ENCODE measurements around the gene DENND5A. TPM values are rescaled to one million over a fixed set of nuclear protein-coding genes. Genes with fewer than 3 reads are reported as not detected.

DENND5A gene
- total and polyA plus RNA-seq, 2 of the 8 experiments (the other 6 are each of a cell fraction or from before 2014, with no cell fraction given), result 65.7 to 139 TPM

- H4K5ac ChIP-seq (ENCODE audit: insufficient read length, low read depth, low read length), result no peak overlapping the region
- no peak overlapping the region for H3K4ac ChIP-seq (replicated peaks; ENCODE audit: insufficient read length, low read depth, low read length)
- H3K9me3 ChIP-seq (ENCODE audit: insufficient read depth in 2 of 2, low read depth in 1 of 2, low read length in 1 of 2), result no peaks in the 10 kb centered on the region
- no peaks in the 10 kb centered on the region for H3K27me3 ChIP-seq (replicated peaks in 1 of 4; ENCODE audit: control insufficient read depth in 3 of 4, extremely low read depth in 1 of 4, insufficient read depth in 3 of 4, low read length in 3 of 4)
- H2BK20ac ChIP-seq (ENCODE audit: low read length), result no peak overlapping the region
- FAIRE-seq, result no peak
- H3K36me3 ChIP-seq (ENCODE audit: control insufficient read depth in 2 of 4, insufficient read depth in 4 of 4, low read length in 3 of 4), result no peaks in the 10 kb centered on the region; a peak in 1 of 8 replicates
- H3K23ac ChIP-seq (ENCODE audit: insufficient read length), result no peak overlapping the region
- no peak overlapping the region for H3K4me2 ChIP-seq (ENCODE audit: insufficient read depth in 1 of 2, low read depth in 2 of 2, low read length in 2 of 2)
- H2BK12ac ChIP-seq (ENCODE audit: low read depth, low read length), result no peak overlapping the region
- WGBS, 2 experiments (ENCODE audit: extremely low coverage in 1 of 2, insufficient coverage in 1 of 2, insufficient read length in 1 of 2, insufficient replicate concordance in 2 of 2, low coverage in 1 of 2, low lambda C conversion rate in 2 of 2, missing lambda C conversion rate in 1 of 2), result 97% methylated on average over 3 of the region's 3 CpGs; no CpG with 5 or more reads in 1 of the 2 experiments
- no peak overlapping the region for H2AK5ac ChIP-seq (ENCODE audit: low read depth, low read length)
- no peak overlapping the region for H2BK5ac ChIP-seq (ENCODE audit: low read depth, low read length)
- H3K56ac ChIP-seq (replicated peaks; ENCODE audit: insufficient read length, low read depth, low read length), result no peak overlapping the region
- H2AFZ ChIP-seq (ENCODE audit: low read length), result no peak overlapping the region
- no peak overlapping the region for H2BK15ac ChIP-seq (ENCODE audit: low read length)
- H2BK120ac ChIP-seq (replicated peaks; ENCODE audit: low read depth, low read length), result no peak overlapping the region
- no peak overlapping the region for H3K9ac ChIP-seq (replicated peaks in 1 of 4; ENCODE audit: extremely low read depth in 1 of 4, low read depth in 3 of 4, low read length in 3 of 4)
- POLR2A ChIA-PET (ENCODE audit: partially characterized antibody), result interaction anchor here (1.0 kb wide), 2 partner anchors 16 to 40 kb away, joined by 3 read pairs; no protein-coding TSS in a partner anchor
- H3K23me2 ChIP-seq (ENCODE audit: low read depth, low read length), result no peaks in the 10 kb centered on the region
- H4K91ac ChIP-seq (replicated peaks; ENCODE audit: insufficient read length, low read length), result no peak overlapping the region
- CTCF ChIA-PET (ENCODE audit: partially characterized antibody), result interaction anchor here (0.6 to 1.7 kb wide), 2 partner anchors 196 to 311 kb away, joined by 3 read pairs; no protein-coding TSS in a partner anchor
- no peak overlapping the region for H3K4me3 ChIP-seq (ENCODE audit: extremely low read depth in 1 of 4, insufficient read depth in 2 of 4, low read depth in 3 of 4, low read length in 4 of 4)
- H4K8ac ChIP-seq (ENCODE audit: extremely low read depth, insufficient read depth, low read length), result no peak overlapping the region
- peaks cover 3 to 80% of the 10 kb centered on the region in 2 experiments; a peak in 3 of 4 replicates for H3K79me2 ChIP-seq (ENCODE audit: control insufficient read depth in 1 of 2, insufficient read depth in 2 of 2, low read length in 2 of 2)
- DNase-seq (ENCODE audit: low read depth in 1 of 2, low spot score in 2 of 2), result no peak
- no peak overlapping the region for H3K18ac ChIP-seq (ENCODE audit: extremely low read depth, low read length)
- no peak overlapping the region for H3K27ac ChIP-seq (ENCODE audit: low read depth, low read length)
- H3K14ac ChIP-seq (ENCODE audit: insufficient read length), result no peak overlapping the region
- peaks cover 2% of the 10 kb centered on the region; the same call in 1 of the 2 replicates for H3K79me1 ChIP-seq (ENCODE audit: low read depth, low read length)
- H4K20me1 ChIP-seq (replicated peaks in 1 of 2; ENCODE audit: control insufficient read depth in 1 of 2, insufficient read depth in 2 of 2, low read length in 2 of 2), result peaks cover 0 to 14% of the 10 kb centered on the region in 2 experiments
- H3K4me1 ChIP-seq (replicated peaks in 1 of 4; ENCODE audit: control insufficient read depth in 3 of 4, insufficient read depth in 4 of 4, low read length in 3 of 4), result peaks cover 0 to 3% (median 0%) of the 10 kb centered on the region in 4 experiments; a peak in 2 of 7 replicates
- TF ChIP-seq HDAC6 (IDR thresholded peaks at IDR 0.05; ENCODE audit: low read depth, low read length) (no peak), SIN3A (conservative IDR thresholded peaks at IDR 0.05 in 1 of 2, IDR thresholded peaks at IDR 0.05 in 1 of 2; ENCODE audit: low read depth in 1 of 2, low read length in 2 of 2) (no peak), CTBP2 (IDR thresholded peaks at IDR 0.05; ENCODE audit: borderline replicate concordance, insufficient read depth, insufficient read length, low read length) (no peak), SP1 (IDR thresholded peaks at IDR 0.05; ENCODE audit: low read depth, low read length) (no peak), HDAC2 (IDR thresholded peaks at IDR 0.05; ENCODE audit: borderline replicate concordance in 1 of 2, low read depth in 2 of 2, low read length in 2 of 2) (no peak), KDM5A (IDR thresholded peaks at IDR 0.05; ENCODE audit: low read length) (no peak), JUND (IDR thresholded peaks at IDR 0.05; ENCODE audit: low read length) (no peak), CREB1 (IDR thresholded peaks at IDR 0.05) (no peak), TAF1 (IDR thresholded peaks at IDR 0.05; ENCODE audit: low read depth, low read length) (no peak), EP300 (IDR thresholded peaks at IDR 0.05; ENCODE audit: borderline replicate concordance in 1 of 2, low read depth in 2 of 2, low read length in 2 of 2) (no peak), PHF8 (conservative IDR thresholded peaks at IDR 0.05; ENCODE audit: low read depth, low read length) (no peak), SP2 (IDR thresholded peaks at IDR 0.05; ENCODE audit: low read length) (no peak), SP4 (IDR thresholded peaks at IDR 0.05; ENCODE audit: low read length) (no peak), NANOG (IDR thresholded peaks at IDR 0.05; ENCODE audit: insufficient read depth, low read depth, low read length, poor library complexity, severe bottlenecking) (no peak)
These were observed 53.8 kb downstream of the DENND5A start for GRCh38 chr11:9211322-9211721.

Measured in H1 (cell line).